HCT116 (cell line): ENCODE results near the gene C16orf90.

ENCODE experiments used
- EZH2 ChIP-seq: fragments of 200-600 bp; sonication (generic); IDR thresholded peaks from 2 replicates; pipeline ENCODE4 v1.6.1; 2017; ENCODE audit warnings: antibody characterized with exemption, mixed run types
- EZH2phosphoT487 ChIP-seq: fragments of 200-600 bp; IDR thresholded peaks from 2 replicates; pipeline ENCODE4 v1.6.1; 2018; ENCODE audit warnings: antibody characterized with exemption, borderline replicate concordance
- POLR2A ChIP-seq: IDR thresholded peaks from 2 replicates; pipeline ENCODE4 v1.7.0; 2011; ENCODE audit warnings: borderline replicate concordance; ENCODE audit not compliant: insufficient read depth, insufficient read length; ENCODE audit errors: extremely low read depth
- POLR2AphosphoS5 ChIP-seq: IDR thresholded peaks from 2 replicates; pipeline ENCODE4 v1.6.1; 2011; ENCODE audit warnings: mild to moderate bottlenecking, low read depth, low read length, moderate library complexity
- SP1 ChIP-seq: IDR thresholded peaks from 2 replicates; pipeline ENCODE4 v1.6.1; 2012; ENCODE audit warnings: low read depth
- ZFX ChIP-seq: fragments of 450-650 bp; IDR thresholded peaks from 2 replicates; pipeline ENCODE4 v1.6.1; 2017
- ZNF274 ChIP-seq: fragments of 200-500 bp; sonication (Bioruptor generic); IDR thresholded peaks from 2 replicates; pipeline ENCODE4 v1.6.1; 2014; ENCODE audit warnings: mild to moderate bottlenecking, low read depth, low read length, inconsistent platforms
- TF ChIP-seq, protein P1 (sequence below), 3 experiments: fragments of 200-600 bp in 1 of 3; sonication (generic) in 1 of 3; IDR thresholded peaks in 2 of 3; conservative IDR thresholded peaks in 1 of 3; 2 replicates each; pipeline ENCODE4 v1.5.1; 2012 to 2017; ENCODE audit warnings: low read depth in 2 of 3, low read length in 2 of 3, antibody characterized with exemption in 1 of 3, borderline replicate concordance in 1 of 3, control low read depth in 1 of 3, mild to moderate bottlenecking in 1 of 3, mixed read lengths in 1 of 3, mixed run types in 1 of 3, moderate library complexity in 1 of 3; ENCODE audit not compliant: insufficient read depth in 1 of 3

DNA sequence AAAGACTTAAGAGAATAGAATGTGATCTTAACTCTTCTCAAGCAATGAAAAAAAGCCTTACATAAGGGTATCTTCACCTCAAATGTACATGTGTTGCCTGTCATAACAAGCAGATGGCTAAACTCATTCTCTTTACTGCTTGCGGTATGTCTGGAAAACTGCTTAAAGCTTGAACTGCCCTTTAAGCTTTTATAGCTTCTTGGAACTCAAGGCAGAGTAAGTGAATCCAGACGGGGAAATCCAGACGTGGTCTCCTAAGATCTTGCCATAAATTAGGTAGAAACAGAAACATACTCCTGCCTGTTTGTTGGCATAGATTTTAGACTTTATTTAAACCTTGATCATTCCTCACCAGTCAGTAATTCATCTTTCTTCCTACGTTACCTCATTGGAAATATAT, 25.1 kb upstream of the C16orf90 start:
- TF ChIP-seq, protein P1, sequence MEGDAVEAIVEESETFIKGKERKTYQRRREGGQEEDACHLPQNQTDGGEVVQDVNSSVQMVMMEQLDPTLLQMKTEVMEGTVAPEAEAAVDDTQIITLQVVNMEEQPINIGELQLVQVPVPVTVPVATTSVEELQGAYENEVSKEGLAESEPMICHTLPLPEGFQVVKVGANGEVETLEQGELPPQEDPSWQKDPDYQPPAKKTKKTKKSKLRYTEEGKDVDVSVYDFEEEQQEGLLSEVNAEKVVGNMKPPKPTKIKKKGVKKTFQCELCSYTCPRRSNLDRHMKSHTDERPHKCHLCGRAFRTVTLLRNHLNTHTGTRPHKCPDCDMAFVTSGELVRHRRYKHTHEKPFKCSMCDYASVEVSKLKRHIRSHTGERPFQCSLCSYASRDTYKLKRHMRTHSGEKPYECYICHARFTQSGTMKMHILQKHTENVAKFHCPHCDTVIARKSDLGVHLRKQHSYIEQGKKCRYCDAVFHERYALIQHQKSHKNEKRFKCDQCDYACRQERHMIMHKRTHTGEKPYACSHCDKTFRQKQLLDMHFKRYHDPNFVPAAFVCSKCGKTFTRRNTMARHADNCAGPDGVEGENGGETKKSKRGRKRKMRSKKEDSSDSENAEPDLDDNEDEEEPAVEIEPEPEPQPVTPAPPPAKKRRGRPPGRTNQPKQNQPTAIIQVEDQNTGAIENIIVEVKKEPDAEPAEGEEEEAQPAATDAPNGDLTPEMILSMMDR (IDR thresholded peaks at IDR 0.05 in 2 of 3, conservative IDR thresholded peaks at IDR 0.05 in 1 of 3; ENCODE audit: borderline replicate concordance in 1 of 3, insufficient read depth in 1 of 3, low read depth in 2 of 3, low read length in 2 of 3), result no peak
- TF ChIP-seq EZH2 (no peak), EZH2phosphoT487 (no peak), POLR2AphosphoS5 (no peak), SP1 (no peak), ZNF274 (no peak), POLR2A (no peak), ZFX (no peak)
